CD4-positive, alpha-beta T cell (primary cell): ENCODE measurements around the gene NXPE2. TPM values are rescaled to one million over a fixed set of nuclear protein-coding genes. Genes with fewer than 3 reads are reported as not detected.

Experiments
- ATAC-seq: fragments of 200-7000 bp; cut with Tn5 transposase; one replicate; pipeline ENCODE4 v1.10.0; 2022; ENCODE audit warnings: mild to moderate bottlenecking; ENCODE audit not compliant: poor library complexity
- CTCF ChIA-PET: fragments of 350-600 bp; sonication (Branson Sonifier 250); formaldehyde crosslinking; loops from one replicate; lab custom pipeline; 2021; ENCODE audit warnings: antibody characterized with exemption, inconsistent platforms; lab: Charles Lee
- POLR2A ChIA-PET: fragments of 350-600 bp; sonication (Branson Sonifier 250); formaldehyde crosslinking; loops from one replicate; lab custom pipeline; 2021; ENCODE audit warnings: antibody characterized with exemption, inconsistent platforms; lab: Charles Lee
- DNase-seq, 14 experiments: peaks; one replicate each; pipeline ENCODE4 v3.0.0-alpha.2; 2013 to 2020; ENCODE audit warnings: mixed read lengths in 2 of 14
- H3K27ac ChIP-seq, 2 donors: one replicate each; pipeline versions ENCODE4 v1.5.1 to v1.7.0; 2013; ENCODE audit warnings: low read length in 2 of 2, low read depth in 1 of 2, mild to moderate bottlenecking in 1 of 2
- H3K27me3 ChIP-seq, 2 experiments: 1 replicate in 1 of 2; 2 replicates in 1 of 2; pipeline versions ENCODE4 v1.6.1 to v1.7.0; 2013; ENCODE audit warnings: low read length in 2 of 2, control low read depth in 1 of 2, mild to moderate bottlenecking in 1 of 2, moderate library complexity in 1 of 2; ENCODE audit not compliant: insufficient read depth in 2 of 2, control insufficient read depth in 1 of 2
- H3K36me3 ChIP-seq: one replicate; pipeline ENCODE4 v1.6.1; 2013; ENCODE audit warnings: low read length, control low read depth; ENCODE audit not compliant: insufficient read depth
- H3K4me1 ChIP-seq: one replicate; pipeline ENCODE4 v1.6.1; 2013; ENCODE audit warnings: low read length, control low read depth; ENCODE audit not compliant: insufficient read depth
- H3K4me3 ChIP-seq: one replicate; pipeline ENCODE4 v1.5.1; 2013; ENCODE audit warnings: mild to moderate bottlenecking, low read length, moderate library complexity
- H3K9me3 ChIP-seq, 2 experiments: 1 replicate in 1 of 2; 2 replicates in 1 of 2; pipeline versions ENCODE4 v1.6.1 to v1.7.0; 2013; ENCODE audit warnings: low read length in 2 of 2, mild to moderate bottlenecking in 2 of 2, control low read depth in 1 of 2, moderate library complexity in 1 of 2; ENCODE audit not compliant: control insufficient read depth in 1 of 2, insufficient read depth in 1 of 2
- H3K27ac Mint-ChIP-seq: one replicate; pipeline ENCODE4 v1.8.0; 2020; ENCODE audit warnings: mixed read lengths
- H3K27me3 Mint-ChIP-seq: one replicate; pipeline ENCODE4 v1.8.0; 2021; ENCODE audit warnings: mixed read lengths
- H3K36me3 Mint-ChIP-seq: one replicate; pipeline ENCODE4 v1.8.0; 2021; ENCODE audit warnings: low read depth, mixed read lengths
- H3K4me1 Mint-ChIP-seq: one replicate; pipeline ENCODE4 v1.8.0; 2021; ENCODE audit warnings: low read depth, mixed read lengths
- H3K4me3 Mint-ChIP-seq: one replicate; pipeline ENCODE4 v1.8.0; 2020; ENCODE audit warnings: mild to moderate bottlenecking, mixed read lengths
- H3K9me3 Mint-ChIP-seq: one replicate; pipeline ENCODE4 v1.8.0; 2020; ENCODE audit warnings: mixed read lengths
- intact Hi-C, 2 experiments: fragments of 100-400 bp; cut with DNase I in 1 of 2; cut with micrococcal nuclease in 1 of 2; formaldehyde crosslinking; loops; one replicate each; pipeline versions ENCODE4 v1.15.1 to v1.9.0; 2023 to 2025; cut with DNase I, micrococcal nuclease
- total RNA-seq, 174 experiments: library from RNA in 2 of 174; stranded (reverse) in 2 of 174; gene quantifications; one replicate each; pipeline ENCODE4 v1.2.3 and lab custom pipeline; 2021 to 2026
- TF ChIP-seq, protein P1 (sequence below): fragments of 200-600 bp; IDR thresholded peaks from one replicate; pipeline ENCODE4 v1.8.0; 2022; ENCODE audit warnings: antibody characterized with exemption, mild to moderate bottlenecking

NXPE2 gene
- total RNA-seq, 2 experiments from 2014 or later = not detected

GRCh38 chr11:114651145-114651718, 27.1 kb upstream of the NXPE2 start:
- Mint-ChIP-seq H3K27me3 (peaks cover 12% of the 10 kb centered on the region), H3K36me3 (no peaks in the 10 kb centered on the region), H3K4me1 (no peaks in the 10 kb centered on the region), H3K9me3 (no peaks in the 10 kb centered on the region), H3K27ac (no peak overlapping the region), H3K4me3 (no peak overlapping the region)
- POLR2A ChIA-PET = no interaction called here
- Histone ChIP-seq H3K9me3 (no peaks in the 10 kb centered on the region), H3K4me3 (no peak overlapping the region), H3K36me3 (no peaks in the 10 kb centered on the region), H3K27ac (no peak overlapping the region), H3K27me3 (no peaks in the 10 kb centered on the region), H3K4me1 (no peaks in the 10 kb centered on the region)
- TF ChIP-seq, protein P1, sequence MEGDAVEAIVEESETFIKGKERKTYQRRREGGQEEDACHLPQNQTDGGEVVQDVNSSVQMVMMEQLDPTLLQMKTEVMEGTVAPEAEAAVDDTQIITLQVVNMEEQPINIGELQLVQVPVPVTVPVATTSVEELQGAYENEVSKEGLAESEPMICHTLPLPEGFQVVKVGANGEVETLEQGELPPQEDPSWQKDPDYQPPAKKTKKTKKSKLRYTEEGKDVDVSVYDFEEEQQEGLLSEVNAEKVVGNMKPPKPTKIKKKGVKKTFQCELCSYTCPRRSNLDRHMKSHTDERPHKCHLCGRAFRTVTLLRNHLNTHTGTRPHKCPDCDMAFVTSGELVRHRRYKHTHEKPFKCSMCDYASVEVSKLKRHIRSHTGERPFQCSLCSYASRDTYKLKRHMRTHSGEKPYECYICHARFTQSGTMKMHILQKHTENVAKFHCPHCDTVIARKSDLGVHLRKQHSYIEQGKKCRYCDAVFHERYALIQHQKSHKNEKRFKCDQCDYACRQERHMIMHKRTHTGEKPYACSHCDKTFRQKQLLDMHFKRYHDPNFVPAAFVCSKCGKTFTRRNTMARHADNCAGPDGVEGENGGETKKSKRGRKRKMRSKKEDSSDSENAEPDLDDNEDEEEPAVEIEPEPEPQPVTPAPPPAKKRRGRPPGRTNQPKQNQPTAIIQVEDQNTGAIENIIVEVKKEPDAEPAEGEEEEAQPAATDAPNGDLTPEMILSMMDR = no peak
- intact Hi-C loops = no loop called here
- no peak for DNase-seq
- CTCF ChIA-PET = no interaction called here
- ATAC-seq = no peak

DNA sequence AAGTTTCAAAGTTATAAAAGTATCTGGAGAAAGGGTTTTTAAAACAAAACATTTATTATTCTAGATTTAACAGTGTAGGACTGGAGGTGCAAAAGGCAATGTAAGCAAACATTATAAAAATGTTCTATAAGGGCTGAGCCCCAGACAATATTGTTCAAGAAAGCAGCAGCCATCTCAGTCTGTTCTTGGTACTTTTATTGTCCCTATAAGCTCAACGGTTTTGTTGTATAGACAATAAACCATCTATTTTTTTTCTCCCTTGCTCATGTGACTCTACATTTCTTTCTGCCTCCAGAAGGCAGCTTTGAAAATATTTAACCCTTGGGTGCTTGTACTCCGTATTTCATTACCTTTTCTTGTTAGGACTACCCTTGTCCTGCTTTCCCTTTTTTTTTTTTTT, 25.2 kb upstream of the NXPE2 start:
- CTCF ChIA-PET = no interaction called here

DNA sequence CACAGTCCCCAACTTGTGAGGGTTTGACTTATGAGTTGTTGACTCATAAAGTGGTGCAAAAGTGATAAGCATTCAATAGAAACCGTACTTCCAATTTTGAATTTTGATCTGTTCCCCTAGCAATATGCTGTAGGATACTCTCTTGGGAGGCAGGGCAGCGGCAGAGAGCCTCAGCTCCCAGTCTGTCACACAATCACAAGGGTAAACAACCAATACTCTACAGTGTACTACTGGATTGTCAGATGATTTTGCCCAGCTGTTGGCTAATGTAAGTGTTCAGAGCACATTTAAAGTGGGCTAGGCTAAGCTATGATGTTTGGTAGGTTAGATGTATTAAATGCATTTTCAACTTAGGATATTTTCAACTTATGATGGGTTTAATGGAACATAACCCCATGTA, 13.7 kb upstream of the NXPE2 start:
- no peak for DNase-seq
- POLR2A ChIA-PET = no interaction called here
- CTCF ChIA-PET = no interaction called here
- intact Hi-C loops = no loop called here
- Mint-ChIP-seq H3K27me3 (peaks cover 4% of the 10 kb centered on the region), H3K4me1 (no peaks in the 10 kb centered on the region), H3K27ac (no peak overlapping the region), H3K4me3 (no peak overlapping the region), H3K36me3 (no peaks in the 10 kb centered on the region), H3K9me3 (peaks cover 3% of the 10 kb centered on the region)
- TF ChIP-seq, protein P1 = no peak
- Histone ChIP-seq H3K4me3 (no peak overlapping the region), H3K27me3 (peaks cover 0 to 5% of the 10 kb centered on the region in 2 experiments), H3K27ac (no peak overlapping the region), H3K4me1 (no peaks in the 10 kb centered on the region), H3K9me3 (no peaks in the 10 kb centered on the region), H3K36me3 (no peaks in the 10 kb centered on the region)
- ATAC-seq = no peak

More for the DNA sequence above, 25.2 kb upstream of the NXPE2 start:
- Mint-ChIP-seq H3K9me3 (no peaks in the 10 kb centered on the region), H3K4me3 (no peak overlapping the region), H3K4me1 (no peaks in the 10 kb centered on the region), H3K27me3 (peaks cover 12% of the 10 kb centered on the region), H3K27ac (no peak overlapping the region), H3K36me3 (no peaks in the 10 kb centered on the region)
- H3K4me1 ChIP-seq = no peaks in the 10 kb centered on the region
- POLR2A ChIA-PET = no interaction called here
- H3K4me3 ChIP-seq = no peak overlapping the region
- no peaks in the 10 kb centered on the region for H3K27me3 ChIP-seq
- no peaks in the 10 kb centered on the region for H3K36me3 ChIP-seq
- TF ChIP-seq, protein P1 = no peak
- ATAC-seq = no peak
- no peaks in the 10 kb centered on the region for H3K9me3 ChIP-seq
- intact Hi-C loops = no loop called here
- no peak overlapping the region for H3K27ac ChIP-seq
- DNase-seq = no peak
